Inflammatory macrophage (primary cell): ENCODE results near the gene QRFPR.
"Not testable (repeated sequence)": the region's sequence is repeated elsewhere in the genome, so short reads cannot be mapped to it uniquely, and the experiment has no call there.

Experiments
- DNase-seq, 2 donors: peaks; one replicate each; pipeline ENCODE4 v3.0.0-alpha.2; 2020 to 2022
- total RNA-seq, 18 experiments: gene quantifications; one replicate each; lab custom pipeline; 2026; ENCODE audit warnings: mixed read lengths in 6 of 18, inconsistent platforms in 2 of 18; lab: John Stamatoyannopoulos, UW

The QRFPR gene
- 0 to 0.06 (median 0) reads per million in 18 experiments for total RNA-seq

DNA sequence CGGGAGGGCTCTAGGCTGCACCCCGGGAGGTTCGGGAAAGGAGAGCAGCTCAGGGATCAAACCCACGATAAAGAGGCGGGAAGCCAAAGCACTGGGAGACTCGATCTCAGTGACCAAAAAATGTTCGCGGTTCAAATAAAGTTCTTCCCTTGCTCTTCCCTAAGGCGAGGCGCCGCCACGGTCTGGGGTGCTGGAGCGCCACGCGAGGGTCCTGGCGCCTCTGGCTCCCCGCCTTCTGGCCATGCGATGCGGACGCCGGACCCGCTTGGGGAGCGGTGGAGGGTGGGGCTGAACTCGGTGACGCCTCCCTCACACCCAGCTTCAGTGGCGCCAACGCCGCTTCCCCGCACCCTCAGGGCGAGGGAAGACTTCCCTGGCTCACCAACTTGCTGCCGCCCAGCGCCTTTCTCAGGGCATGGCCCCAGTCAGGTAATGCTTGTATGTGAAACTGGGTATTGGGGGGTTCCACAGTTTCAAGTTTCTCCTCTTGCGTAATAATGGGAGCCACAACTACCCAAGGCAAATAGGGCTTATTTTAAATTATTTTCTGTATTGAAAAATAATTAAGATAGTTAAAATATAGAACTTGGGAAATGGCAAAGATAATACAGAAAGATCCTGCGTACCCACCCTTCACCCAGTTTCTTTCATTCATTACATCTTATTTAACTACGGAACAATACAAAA is at the start of gene QRFPR:
Gene QRFPR (minus strand): TSS at position 243 of the 687 bp plus-strand sequence. CDS start 371 bp downstream, outside the sequence.
- no peak for DNase-seq

DNA sequence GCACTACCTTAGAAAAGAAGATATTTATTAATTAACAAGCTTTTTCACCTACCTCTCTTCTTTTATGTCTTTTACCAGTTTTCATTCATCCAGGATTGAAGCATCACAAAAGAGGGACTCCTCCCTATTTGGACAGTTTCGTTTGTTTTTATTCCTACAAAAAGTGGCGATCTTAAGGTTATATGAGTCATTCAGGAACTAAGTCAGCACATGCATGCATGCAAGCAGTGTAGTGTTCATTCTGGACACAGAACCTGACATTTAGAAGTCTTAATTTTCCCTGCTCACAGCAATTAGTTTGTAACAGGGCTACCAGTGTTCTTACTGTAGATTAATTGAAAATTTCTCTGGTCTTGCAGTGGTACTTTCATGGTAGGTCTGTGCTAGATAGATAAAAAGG is 47.9 kb upstream of the QRFPR start:
- no peak for DNase-seq

DNA sequence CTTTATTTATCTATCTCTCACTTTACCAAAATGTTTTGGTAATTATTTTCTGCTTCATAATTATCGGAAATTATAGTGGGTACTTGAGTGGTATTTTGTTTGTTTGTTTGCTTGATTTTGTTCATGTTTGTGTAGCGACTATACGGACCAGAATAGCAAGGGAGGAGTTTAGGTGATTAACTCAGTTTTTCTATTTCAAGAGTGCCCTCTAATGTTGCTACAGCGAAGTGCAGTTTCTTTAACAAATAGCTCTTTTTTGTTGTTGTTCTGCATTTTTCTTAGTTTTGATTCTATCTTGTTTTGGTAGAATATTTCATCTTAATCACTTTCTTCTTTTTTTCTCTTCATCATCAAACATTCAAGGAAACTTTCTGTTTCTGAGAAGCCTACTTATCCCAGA is 40.8 kb upstream of the QRFPR start:
- no peak for DNase-seq

DNA sequence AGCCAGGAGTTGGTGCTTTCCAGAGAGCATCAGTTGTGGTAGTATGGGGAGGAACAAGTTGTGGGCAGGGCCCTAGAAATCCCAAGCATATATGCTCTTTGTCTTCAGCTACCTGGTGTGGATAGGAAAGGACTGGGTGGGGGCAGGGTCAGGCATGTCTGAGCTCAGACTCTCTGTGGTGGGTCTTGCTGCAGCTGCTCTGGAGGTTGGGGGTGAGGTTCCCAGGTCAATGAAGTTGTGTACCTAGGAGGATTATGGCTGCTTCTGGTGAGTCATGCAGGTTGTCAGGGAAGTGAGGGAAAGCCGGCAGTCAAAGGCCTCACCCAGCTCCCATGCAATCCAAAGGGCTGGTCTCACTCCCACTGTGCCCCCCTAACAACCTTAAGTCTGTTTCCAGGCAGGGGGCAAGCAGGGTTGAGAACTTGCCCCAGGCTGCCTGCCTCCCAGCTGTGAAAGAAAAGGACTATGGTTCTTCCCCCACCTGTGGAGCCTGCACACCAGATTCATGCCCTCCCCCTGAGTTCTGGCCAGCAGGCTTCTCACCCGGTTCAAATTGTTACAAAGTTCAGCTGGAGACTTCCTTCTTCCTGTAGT is 30.4 kb upstream of the QRFPR start:
- no peak for DNase-seq

DNA sequence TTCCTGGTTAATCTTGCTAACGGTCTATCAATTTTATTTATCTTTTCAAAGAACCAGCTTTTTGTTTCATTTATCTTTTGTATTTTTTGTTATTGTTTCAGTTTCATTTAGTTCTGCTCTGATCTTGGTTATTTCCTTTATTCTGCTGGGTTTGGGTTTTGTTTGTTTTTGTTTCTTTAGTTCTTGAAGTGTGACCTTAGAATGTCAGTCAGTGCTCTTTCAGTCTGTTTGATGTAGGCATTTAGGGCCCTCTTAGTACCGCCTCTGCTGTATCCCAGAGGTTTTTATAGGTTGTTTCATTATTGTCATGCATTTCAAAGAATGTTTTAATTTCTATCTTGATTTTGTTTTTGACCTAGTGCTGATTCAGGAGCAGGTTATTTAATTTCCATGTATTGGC is 27.7 kb upstream of the QRFPR start:
- DNase-seq, result not testable (repeated sequence)

DNA sequence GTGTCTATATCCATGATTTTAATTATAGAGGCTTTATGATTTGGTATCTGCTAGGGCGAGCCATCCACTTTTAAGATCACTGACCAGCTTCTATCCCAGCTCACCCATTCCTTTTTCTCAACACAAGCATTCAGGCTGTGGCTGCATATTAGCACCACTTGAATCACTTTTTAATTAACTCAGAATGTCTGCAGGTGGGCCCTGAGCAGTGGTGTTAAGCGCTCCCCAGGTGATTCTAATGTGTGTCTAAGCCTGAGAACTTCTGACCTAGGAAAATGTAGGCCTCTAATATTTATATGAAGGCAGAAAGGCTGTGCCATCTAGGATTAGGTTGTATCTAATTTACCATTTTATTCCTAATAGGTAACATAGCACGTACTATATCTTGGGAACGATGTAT is 19.8 kb upstream of the QRFPR start:
- DNase-seq, result no peak

DNA sequence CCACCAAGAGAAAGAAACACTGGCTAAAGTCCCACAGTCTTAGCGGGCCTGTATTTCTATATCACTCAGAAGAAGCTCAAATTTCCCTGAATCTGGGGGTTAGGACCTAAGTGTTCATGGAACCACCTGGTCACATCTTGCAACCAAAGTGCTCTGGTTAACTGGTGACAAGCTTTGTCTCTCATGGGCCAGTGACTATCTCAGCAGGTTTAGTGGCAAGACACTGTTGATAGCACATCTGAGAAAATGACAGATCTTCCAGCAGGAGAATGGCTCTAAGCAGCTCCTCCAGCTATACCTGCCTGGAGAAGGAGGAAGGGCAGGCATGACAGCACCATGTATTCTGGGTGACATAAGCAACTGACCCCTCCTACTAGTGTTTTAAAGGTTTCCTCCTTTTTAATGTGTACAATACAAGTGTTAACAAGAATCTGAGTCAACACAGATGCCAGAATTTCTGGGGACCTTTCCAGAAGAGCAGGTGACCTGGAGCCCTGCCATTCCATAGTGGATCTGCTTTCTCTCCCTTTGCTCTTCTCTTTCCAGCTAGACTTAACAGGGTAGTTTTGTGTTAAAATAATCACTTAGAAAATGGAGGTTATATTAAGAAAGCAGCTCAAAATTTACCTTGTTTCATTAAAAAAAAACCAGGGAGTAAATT is 17.3 kb upstream of the QRFPR start:
- DNase-seq, result no peak

DNA sequence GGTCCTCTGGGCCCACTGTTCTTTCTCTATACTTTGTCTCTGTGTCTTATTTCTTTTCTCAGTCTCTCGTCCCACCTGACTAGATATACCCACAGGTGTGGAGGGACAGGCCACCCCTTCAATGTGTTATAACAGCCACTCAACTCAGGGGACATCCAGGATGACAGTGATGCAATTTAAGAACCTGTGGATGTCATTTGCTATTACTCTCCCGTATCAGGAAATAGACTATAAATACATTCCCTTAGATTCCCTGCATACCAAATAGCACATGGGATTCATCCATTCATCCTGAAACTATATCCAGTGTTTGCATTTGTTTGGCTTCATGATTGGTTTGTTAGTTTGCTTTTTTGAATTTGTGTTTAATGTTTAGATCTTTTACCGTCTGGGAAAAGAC is 16.6 kb upstream of the QRFPR start:
- DNase-seq, result no peak

DNA sequence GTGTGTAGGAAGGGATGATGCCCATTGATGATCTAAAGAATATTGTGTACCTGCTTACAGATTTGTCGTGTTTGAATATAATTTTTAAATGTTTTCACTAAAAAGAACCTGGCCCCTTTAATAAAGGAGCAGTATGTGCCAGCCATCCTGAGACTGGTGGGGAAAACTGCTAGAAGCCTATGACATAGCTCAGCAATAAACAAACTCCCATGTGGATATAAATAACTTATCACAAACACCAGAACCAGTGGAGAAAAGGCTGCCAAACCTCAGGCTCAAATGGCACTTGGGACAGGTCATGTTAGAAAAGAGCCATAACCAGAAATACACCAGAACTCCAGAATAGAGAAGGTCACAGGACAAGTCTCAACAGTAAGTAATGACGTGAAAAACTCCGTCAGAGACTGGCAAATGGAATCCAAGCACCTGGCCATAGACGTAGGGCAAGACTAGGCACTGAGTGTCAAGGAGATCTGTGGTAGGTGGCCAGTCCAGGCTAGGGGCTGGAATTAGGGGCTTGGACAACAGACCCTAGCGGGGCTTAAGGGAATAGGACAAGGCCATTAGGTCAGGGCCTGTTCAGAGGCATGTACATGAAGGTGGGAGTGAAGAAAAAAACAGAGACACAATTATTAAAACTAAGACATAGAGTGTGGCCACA is 11.7 kb upstream of the QRFPR start:
- DNase-seq, result no peak

DNA sequence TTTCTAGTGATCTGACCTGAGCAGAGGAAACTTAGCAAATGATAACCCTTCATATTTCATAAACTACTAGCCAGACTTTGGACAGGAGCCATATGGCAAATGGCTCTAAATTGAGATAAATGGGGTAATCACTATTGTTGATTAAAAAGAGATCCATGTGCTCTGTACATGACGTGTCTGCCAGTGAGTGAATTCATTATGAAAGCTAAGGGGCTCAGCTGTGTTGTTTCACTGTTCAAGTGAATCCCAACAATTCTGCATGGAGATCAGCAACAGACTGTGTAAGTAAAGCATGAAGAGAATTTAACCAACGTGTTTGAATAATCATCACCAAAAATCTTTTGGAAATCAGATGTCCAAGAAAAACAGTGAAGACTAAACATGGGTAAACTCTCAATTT is 9.5 kb upstream of the QRFPR start:
- no peak for DNase-seq

DNA sequence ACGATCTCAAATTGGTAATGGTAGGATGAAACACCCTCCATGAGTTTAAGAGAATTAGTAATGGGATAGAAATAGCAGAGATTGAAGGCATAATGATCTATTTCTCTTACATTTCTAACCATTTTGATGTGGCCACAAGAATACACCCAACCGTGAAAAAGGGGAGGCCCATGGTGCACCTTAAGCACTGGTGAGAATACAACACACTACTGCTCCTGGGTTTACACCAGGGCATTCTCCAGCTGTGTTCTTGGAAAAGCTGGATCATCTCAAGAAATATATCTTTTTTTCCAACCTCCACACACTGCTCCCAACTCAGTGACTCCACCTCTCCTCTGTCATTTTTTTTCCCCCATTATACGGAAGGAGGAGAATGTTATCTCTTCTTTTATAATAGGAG is 1.5 kb downstream of the QRFPR start:
- DNase-seq, result no peak

DNA sequence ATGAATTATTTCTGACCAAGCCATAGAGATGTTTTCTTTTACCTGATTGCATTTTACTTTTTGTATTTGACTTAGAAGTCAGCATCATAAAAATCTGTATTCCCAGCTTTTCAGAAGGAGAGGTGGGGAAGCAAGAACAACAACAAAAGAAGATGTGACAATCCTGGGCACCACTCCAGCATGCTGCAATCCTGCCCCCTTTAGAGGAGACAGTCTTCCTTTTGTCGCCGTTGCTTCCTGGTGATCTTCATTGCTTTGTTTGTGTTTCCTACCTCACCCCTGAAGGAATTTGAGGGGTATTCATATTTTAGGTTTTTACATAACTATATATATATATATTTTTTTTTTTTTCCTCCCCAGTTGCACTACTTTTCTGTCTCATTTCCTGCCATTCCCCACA is 3.7 kb downstream of the QRFPR start:
- DNase-seq, result no peak

DNA sequence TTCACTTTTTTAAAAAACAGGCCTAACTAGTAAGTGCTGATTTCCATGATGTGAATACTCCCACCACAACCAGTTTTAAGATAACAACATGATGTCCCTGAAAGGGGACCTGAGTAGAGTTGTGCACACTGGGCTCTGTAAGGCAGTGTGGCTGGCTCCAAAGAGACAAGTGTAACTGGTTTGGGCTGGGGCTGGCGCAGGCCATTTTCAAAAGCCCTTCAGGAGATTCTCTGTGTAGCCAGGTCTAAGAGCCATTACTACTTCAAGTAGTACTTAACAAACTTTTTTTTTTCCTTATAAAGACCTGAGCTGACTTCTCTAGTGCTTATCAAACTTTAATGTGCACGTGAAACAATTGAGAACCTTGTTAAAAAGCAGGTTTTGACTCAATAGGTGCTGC is 4.3 kb downstream of the QRFPR start:
- DNase-seq, result no peak

DNA sequence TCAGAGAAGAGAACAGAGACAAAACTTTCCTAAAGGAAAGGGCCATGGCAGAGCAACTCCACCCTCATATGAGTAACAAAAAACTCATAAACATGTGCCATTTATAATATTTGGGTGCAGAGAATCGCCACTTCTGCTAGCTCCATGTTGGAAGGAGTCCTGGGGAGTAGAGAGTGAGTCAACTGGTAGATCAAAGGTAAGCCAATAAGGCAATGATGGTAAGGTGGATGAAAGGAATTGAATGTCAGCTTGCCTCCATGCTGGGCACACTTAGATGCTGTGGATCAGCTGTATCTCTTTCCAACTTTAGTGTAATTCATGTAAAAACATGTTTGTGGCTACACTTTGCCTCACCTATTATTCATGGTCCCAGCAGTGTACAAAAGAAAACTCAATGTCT is 4.7 kb downstream of the QRFPR start:
- no peak for DNase-seq

DNA sequence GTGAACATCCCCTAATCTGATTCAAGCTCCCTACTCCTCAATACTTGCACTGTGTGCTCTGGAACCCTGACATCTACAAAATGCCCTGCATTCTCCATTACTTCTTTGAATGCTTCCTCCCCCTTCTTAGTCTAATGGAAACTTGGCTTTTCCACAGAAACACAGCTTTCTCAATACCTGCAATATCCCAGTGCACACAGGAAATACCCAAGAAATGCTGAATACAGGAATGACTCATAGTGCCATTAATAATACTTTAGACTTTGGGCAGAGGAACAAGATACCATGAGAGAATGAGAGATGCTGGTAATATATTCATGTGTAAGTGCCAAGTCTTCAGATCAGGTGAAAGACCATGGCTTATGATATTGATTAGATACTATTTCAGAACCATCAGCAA is 5.6 kb downstream of the QRFPR start:
- DNase-seq, result no peak

DNA sequence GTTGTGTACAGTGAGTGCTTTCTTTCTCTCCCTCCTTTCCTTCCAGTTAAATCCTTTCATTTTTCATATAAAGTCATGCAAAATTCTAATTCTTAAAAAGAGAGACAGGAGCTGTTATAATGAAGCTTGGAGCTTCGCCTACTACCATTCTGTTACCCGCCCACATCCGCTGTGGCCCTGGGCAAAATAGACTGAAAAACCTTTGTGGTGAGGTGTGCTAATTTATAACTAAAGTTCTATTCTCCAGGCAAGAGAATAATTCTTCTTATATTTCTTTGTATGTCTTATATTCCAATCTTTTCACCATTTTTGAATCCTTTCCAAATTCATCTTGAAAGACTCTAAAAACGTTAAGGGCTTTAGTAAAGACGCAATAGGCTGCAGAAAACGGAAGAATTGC is 7.0 kb downstream of the QRFPR start:
- no peak for DNase-seq

DNA sequence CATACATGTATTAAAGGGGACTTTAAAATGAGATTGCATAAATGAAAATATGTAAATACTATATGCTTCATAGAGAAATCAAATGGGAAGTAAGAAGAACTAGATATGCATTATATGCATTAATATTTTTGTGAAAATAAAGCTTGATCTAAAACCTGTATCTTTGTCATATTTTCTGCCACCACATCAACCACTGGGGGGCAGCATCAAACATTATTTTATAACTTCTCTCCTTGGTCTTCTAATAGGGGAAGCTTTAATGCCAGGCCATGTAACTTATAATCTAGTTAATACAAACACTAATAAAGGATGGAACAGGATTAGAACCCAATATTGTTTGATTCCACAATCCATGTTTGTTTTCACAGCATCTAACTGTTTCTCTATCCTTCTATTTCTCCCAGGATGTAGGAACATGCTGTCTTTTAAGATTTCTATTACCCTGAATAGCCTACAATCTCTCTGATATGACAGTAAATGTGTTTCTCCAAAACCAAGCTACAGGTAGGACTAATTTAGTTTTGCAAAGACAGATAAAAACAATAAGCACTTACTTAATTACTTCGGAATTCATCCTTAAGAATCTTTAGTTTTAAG is 10.0 kb downstream of the QRFPR start:
- DNase-seq, result peak; percentile 25 to 50

DNA sequence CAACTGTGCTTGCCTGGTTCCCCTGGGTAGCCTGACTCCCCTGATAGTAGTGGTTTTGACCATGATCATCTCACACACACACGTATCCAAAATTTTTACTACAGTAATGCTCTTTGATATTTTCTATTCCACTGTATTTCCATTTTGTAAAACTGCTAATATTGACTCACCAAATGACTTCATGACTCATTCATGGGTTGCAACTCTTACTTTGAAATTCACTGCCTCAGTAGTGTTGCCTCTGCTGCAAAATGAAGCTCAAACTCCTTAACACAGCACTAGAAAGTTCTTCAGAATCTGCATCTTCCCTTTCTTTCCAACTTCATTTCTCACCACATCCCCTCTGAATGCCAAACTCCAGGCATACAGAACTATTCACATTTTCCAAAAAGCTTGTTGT is 20.3 kb downstream of the QRFPR start:
- no peak for DNase-seq

DNA sequence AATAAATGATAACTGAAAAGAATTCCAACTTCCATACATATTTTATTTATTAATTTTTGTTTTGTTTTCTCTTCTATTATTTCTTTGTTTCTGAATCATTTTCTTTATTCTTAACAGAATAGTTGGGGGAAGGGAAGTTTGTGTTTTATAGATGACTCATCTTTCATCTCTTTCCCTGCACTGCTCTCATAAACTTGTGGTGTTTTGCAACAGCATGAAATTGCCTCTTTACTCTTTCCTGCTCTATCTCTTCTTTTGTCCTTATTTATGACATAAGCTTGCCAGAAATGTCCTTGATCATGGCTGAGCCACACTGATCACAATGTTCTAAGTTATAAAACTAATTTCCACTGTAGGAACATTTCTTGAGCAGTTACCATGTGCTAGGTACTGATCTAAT is 22.3 kb downstream of the QRFPR start:
- DNase-seq, result no peak

DNA sequence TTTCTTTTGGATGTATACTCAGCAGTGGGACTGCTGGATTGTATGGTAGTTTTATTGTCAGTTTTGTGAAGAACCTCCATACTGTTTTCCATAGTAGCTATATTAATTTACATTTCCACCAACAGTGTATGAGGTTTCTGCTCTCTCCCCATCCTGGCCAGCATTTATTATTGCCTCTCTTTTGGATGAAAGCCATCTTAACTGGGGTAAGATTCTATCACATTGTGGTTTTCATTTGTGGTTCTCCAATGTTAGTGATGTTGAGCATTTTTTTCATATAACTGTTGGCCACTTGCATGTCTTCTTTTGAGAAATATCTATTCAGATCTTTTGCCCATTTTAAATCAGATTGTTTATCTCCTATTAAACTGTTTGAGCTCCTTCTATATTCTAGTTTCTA is 27.6 kb downstream of the QRFPR start:
- no peak for DNase-seq

DNA sequence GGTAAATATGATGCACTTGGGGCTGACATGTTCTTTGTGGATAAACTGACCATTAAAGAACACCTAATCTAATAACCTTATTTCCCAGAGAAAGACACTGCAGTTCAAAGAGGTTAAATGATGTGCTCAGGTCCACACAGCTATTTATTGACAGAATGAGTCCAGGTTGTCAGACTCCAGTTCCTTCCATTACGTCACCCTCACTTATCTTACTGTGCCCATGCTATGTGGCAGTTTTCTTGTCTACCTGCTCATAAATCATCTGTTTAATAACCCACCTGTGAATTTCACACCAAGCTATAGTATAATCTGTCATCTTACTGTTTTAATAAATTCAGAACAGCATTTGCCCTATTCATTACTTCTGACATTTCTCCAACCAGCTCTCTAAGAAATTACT is 36.7 kb downstream of the QRFPR start:
- no peak for DNase-seq

DNA sequence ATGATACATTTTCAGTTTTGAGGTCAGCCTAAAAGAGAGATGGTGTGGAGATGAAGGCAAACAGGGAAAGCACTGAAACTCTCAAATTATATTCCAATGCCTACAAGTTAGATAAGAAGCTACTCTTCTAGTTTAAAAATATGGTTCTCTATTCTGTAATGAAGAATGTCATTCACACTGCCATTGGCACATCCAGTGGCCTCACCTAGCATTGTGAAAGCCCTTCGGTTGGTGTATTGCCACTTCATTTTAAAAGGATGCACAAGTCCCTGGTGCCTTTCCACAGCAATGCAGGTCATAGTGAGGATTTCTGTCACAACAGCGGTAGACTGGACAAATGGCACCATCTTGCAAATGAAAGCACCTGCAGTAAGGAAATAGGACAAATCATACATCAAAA is 40.6 kb downstream of the QRFPR start:
- no peak for DNase-seq

DNA sequence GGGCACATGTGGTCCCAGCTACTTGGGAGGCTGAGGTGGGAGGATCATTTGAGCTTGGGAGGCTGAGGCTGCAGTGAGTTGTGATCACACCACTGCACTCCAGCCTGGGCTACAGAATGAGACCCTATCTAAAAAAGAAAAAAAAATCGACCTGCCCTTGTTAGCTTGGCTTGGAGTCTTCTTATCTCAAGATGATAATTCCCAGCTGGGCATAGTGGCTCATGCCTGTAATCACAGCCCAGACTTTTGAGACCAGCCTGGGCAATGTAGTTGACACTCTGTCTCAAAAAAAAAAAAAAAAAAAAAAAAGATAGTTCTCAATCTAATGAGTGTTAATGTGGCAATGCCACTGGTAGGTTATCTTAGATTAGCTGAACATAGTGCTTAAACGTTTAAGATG is 41.0 kb downstream of the QRFPR start:
- no peak for DNase-seq
